HFF-Myc (cell line): ENCODE data around the gene ARHGAP35.
A peak's percentile ranks its signal among the peaks of the same experiment; 100 is the strongest.
"Not testable (repeated sequence)": the region's sequence is repeated elsewhere in the genome, so short reads cannot be mapped to it uniquely, and the experiment has no call there.

Source experiments
- DNase-seq: peaks from one replicate; pipeline ENCODE4 v3.0.0-alpha.2; 2011; ENCODE audit warnings: low read depth; ENCODE audit errors: extremely low read depth
- H3K4me3 ChIP-seq: replicated peaks from 2 replicates; pipeline ENCODE4 v1.5.1; 2011; ENCODE audit warnings: low read depth, mild to moderate bottlenecking, control low read depth, low read length
- CTCF ChIP-seq: IDR thresholded peaks from 2 replicates; pipeline ENCODE4 v1.5.1; 2012; ENCODE audit warnings: mild to moderate bottlenecking, low read depth, low read length, control low read depth; ENCODE audit errors: missing control alignments

The ARHGAP35 gene

GRCh38 chr19:46850228-46851203, 10.3 kb upstream of the ARHGAP35 start, which contains the start of gene AP2S1:
TSS of gene AP2S1 (minus strand) at chr19:46850846. CDS start at chr19:46850766, 80 bp downstream.
- peak within 1 kb of the TSS; percentile 97 for H3K4me3 ChIP-seq
- peak; percentile 99 for DNase-seq
- no peak for TF ChIP-seq CTCF

- no peak for TF ChIP-seq CTCF
These were observed 8.0 kb upstream of the ARHGAP35 start for GRCh38 chr19:46852830-46853229.

GRCh38 chr19:46854698-46855097, 6.1 kb upstream of the ARHGAP35 start:
- DNase-seq, H3K4me3 ChIP-seq: not testable (repeated sequence)

More at GRCh38 chr19:46852830-46853229, 8.0 kb upstream of the ARHGAP35 start:
- DNase-seq = no peak
- H3K4me3 ChIP-seq = no peak overlapping the region

GRCh38 chr19:46856062-46857022, 4.5 kb upstream of the ARHGAP35 start:
- H3K4me3 ChIP-seq = peak overlapping the region; percentile 35
- peak; percentile 90 for DNase-seq
- TF ChIP-seq CTCF = peak; percentile 76

GRCh38 chr19:46859637-46860124, 1.1 kb upstream of the ARHGAP35 start:
- TF ChIP-seq CTCF = no peak
- peak; percentile 80 for DNase-seq

GRCh38 chr19:46860125-46860845, 512 bp upstream of the ARHGAP35 start:
- peak; percentile 96 for DNase-seq
- peak overlapping the region; percentile 87 for H3K4me3 ChIP-seq
- TF ChIP-seq CTCF = no peak

More at GRCh38 chr19:46859637-46860124, 1.1 kb upstream of the ARHGAP35 start:
- H3K4me3 ChIP-seq = peak overlapping the region; percentile 87
